ENCODE measurements around the gene RBAK. TPM values are rescaled to one million over a fixed set of nuclear protein-coding genes. Genes with fewer than 3 reads are reported as not detected.

Gene RBAK
- total RNA-seq, result 10 to 100 TPM in 2 of 6 donors, 1 to 10 TPM in 4; 5.3 to 18.5 (median 8.9) TPM

GRCh38 chr7:5045558-5046396 is at the start of gene RBAK:
RBAK (plus strand) TSS chr7:5045860; CDS start chr7:5048077, 2,217 bp downstream.
- H3K27ac ChIP-seq, result peak within 1 kb of the TSS; percentile 82 to 90 (median 88)
- no peaks in the 10 kb centered on the region for H3K27me3 ChIP-seq
- H3K36me3 ChIP-seq, result peaks cover 0 to 20% (median 13%) of the 10 kb centered on the region in 4 donors
- WGBS, 2 donors, result 3 to 22% methylated on average over 1 to 29 of the region's 69 CpGs
- peak; percentile 100 for ATAC-seq (ENCODE audit: low FRiP score in 2 of 2)
- DNase-seq, result peak; percentile 94 to 99
- peak in 3 of 4 donors; percentile 58 to 75 (median 65) for TF ChIP-seq POLR2A (IDR thresholded peaks at IDR 0.05)
- TF ChIP-seq POLR2AphosphoS5 (IDR thresholded peaks at IDR 0.05), result peak; percentile 51 to 77
- no peak for TF ChIP-seq EP300 (IDR thresholded peaks at IDR 0.05)
- TF ChIP-seq CTCF (IDR thresholded peaks at IDR 0.05), result peak in 2 of 6 experiments; percentile 8 to 37
- H3K4me3 ChIP-seq, result peak within 1 kb of the TSS; percentile 77 to 97 (median 93)
- peaks cover 5 to 10% (median 8%) of the 10 kb centered on the region in 4 donors for H3K4me1 ChIP-seq
- H3K9me3 ChIP-seq, result peaks cover 0 to 3% (median 0%) of the 10 kb centered on the region in 4 donors

GRCh38 chr7:4996696-4997222 is 48.9 kb upstream of the RBAK start:
- H3K36me3 ChIP-seq, result peaks cover 11 to 78% (median 62%) of the 10 kb centered on the region in 4 donors
- no peak overlapping the region for H3K27ac ChIP-seq
- no peaks in the 10 kb centered on the region for H3K9me3 ChIP-seq
- H3K4me1 ChIP-seq, result no peaks in the 10 kb centered on the region
- ATAC-seq (ENCODE audit: low FRiP score in 2 of 2) (no peak), DNase-seq (no peak)
- TF ChIP-seq POLR2A (IDR thresholded peaks at IDR 0.05) (no peak), EP300 (IDR thresholded peaks at IDR 0.05) (no peak), POLR2AphosphoS5 (IDR thresholded peaks at IDR 0.05) (no peak), CTCF (IDR thresholded peaks at IDR 0.05) (no peak)
- WGBS, 2 donors, result 91 to 100% methylated on average over 2 to 7 of the region's 7 CpGs
- H3K27me3 ChIP-seq, result no peaks in the 10 kb centered on the region
- H3K4me3 ChIP-seq, result no peak overlapping the region

- ATAC-seq (ENCODE audit: low FRiP score in 2 of 2) (no peak), DNase-seq (no peak)
- no peak overlapping the region for H3K27ac ChIP-seq
- WGBS, 2 donors, result 88 to 95% methylated on average over 3 of the region's 3 CpGs
- no peaks in the 10 kb centered on the region for H3K4me1 ChIP-seq
- peaks cover 11 to 69% (median 48%) of the 10 kb centered on the region in 4 donors for H3K36me3 ChIP-seq
- H3K9me3 ChIP-seq, result no peaks in the 10 kb centered on the region
- TF ChIP-seq POLR2AphosphoS5 (IDR thresholded peaks at IDR 0.05), result no peak
- TF ChIP-seq CTCF (IDR thresholded peaks at IDR 0.05), result no peak
- no peak for TF ChIP-seq EP300 (IDR thresholded peaks at IDR 0.05)
- TF ChIP-seq POLR2A (IDR thresholded peaks at IDR 0.05), result no peak
- no peak overlapping the region for H3K4me3 ChIP-seq
- no peaks in the 10 kb centered on the region for H3K27me3 ChIP-seq
Measured at GRCh38 chr7:4998244-4998643, 47.4 kb upstream of the RBAK start.

- H3K27ac ChIP-seq, result no peak overlapping the region
- ATAC-seq (ENCODE audit: low FRiP score in 2 of 2) (no peak), DNase-seq (no peak)
- no peaks in the 10 kb centered on the region for H3K4me1 ChIP-seq
- H3K9me3 ChIP-seq, result no peaks in the 10 kb centered on the region
- TF ChIP-seq EP300 (IDR thresholded peaks at IDR 0.05), result no peak
- TF ChIP-seq POLR2AphosphoS5 (IDR thresholded peaks at IDR 0.05), result no peak
- TF ChIP-seq CTCF (IDR thresholded peaks at IDR 0.05), result no peak
- TF ChIP-seq POLR2A (IDR thresholded peaks at IDR 0.05), result no peak
- no peak overlapping the region for H3K4me3 ChIP-seq
- no peaks in the 10 kb centered on the region for H3K27me3 ChIP-seq
- WGBS, 2 donors, result 91 to 93% methylated on average over 7 of the region's 7 CpGs
- H3K36me3 ChIP-seq, result peaks cover 11 to 62% (median 42%) of the 10 kb centered on the region in 4 donors
Measured at GRCh38 chr7:4998910-4999309, 46.8 kb upstream of the RBAK start.

Data from upper lobe of left lung (tissue), 6 donors.